ENCODE measurements around the gene TRIM5. TPM values are rescaled to one million over a fixed set of nuclear protein-coding genes. Genes with fewer than 3 reads are reported as not detected.

TRIM5 gene
- total RNA-seq, 1 donor from 2014 or later, result 6.8 TPM

GRCh38 chr11:5639953-5640352 is 44.9 kb downstream of the TRIM5 start:
- no peak for DNase-seq
- no peak for ATAC-seq
- intact Hi-C loops (cut with micrococcal nuclease), result no loop called here

GRCh38 chr11:5631969-5632635 is 52.8 kb downstream of the TRIM5 start:
- intact Hi-C loops (cut with micrococcal nuclease), result no loop called here
- DNase-seq (no peak), ATAC-seq (no peak)

- no peak for DNase-seq
- intact Hi-C loops (cut with micrococcal nuclease), result no loop called here
- no peak for ATAC-seq
Measured at GRCh38 chr11:5631417-5631816, 53.5 kb downstream of the TRIM5 start.

GRCh38 chr11:5626196-5626595 is 58.7 kb downstream of the TRIM5 start:
- ATAC-seq (no peak), DNase-seq (no peak)
- intact Hi-C loops (cut with micrococcal nuclease), result no loop called here

GRCh38 chr11:5625281-5625680 is 59.6 kb downstream of the TRIM5 start:
- DNase-seq (no peak), ATAC-seq (peak; percentile 15)
- intact Hi-C loops (cut with micrococcal nuclease), result no loop called here

- intact Hi-C loops (cut with micrococcal nuclease), result no loop called here
- DNase-seq (no peak), ATAC-seq (peak; percentile 97)
Measured at GRCh38 chr11:5624489-5625279, 60.2 kb downstream of the TRIM5 start, which contains the start of gene TRIM34. TRIM34 (plus strand) TSS chr11:5625001; CDS start chr11:5632332, 7,331 bp downstream.

GRCh38 chr11:5622802-5623201 is 62.1 kb downstream of the TRIM5 start:
- no peak for ATAC-seq
- DNase-seq, result no peak
- intact Hi-C loops (cut with micrococcal nuclease), result no loop called here

GRCh38 chr11:5621580-5621979 is 63.3 kb downstream of the TRIM5 start:
- intact Hi-C loops (cut with micrococcal nuclease), result no loop called here
- DNase-seq, result no peak
- no peak for ATAC-seq

GRCh38 chr11:5620651-5621521 is 64.0 kb downstream of the TRIM5 start:
- intact Hi-C loops (cut with micrococcal nuclease), result no loop called here
- ATAC-seq (peak; percentile 54), DNase-seq (no peak)

- ATAC-seq (no peak), DNase-seq (no peak)
- intact Hi-C loops (cut with micrococcal nuclease), result no loop called here
Measured at GRCh38 chr11:5618807-5619206, 66.1 kb downstream of the TRIM5 start.

Other genes with a start within 250 kb of the TRIM5 start
- gene OR51I1, start 243.6 kb downstream of the TRIM5 start, total RNA-seq, result not detected
- gene OR51I2, start 235.8 kb downstream of the TRIM5 start, total RNA-seq, result not detected
- not detected for gene OR52D1, start 196.4 kb downstream of the TRIM5 start, total RNA-seq
- not detected for gene UBQLN3, start 175.1 kb downstream of the TRIM5 start, total RNA-seq
- gene UBQLNL, start 168.4 kb downstream of the TRIM5 start, total RNA-seq, result 0.17 TPM
- gene OR52H1, start 136.5 kb downstream of the TRIM5 start, total RNA-seq, result not detected
- gene OR52B6, start 104.2 kb downstream of the TRIM5 start, total RNA-seq, result not detected
- gene TRIM6, start 88.4 kb downstream of the TRIM5 start, total RNA-seq, result 1.5 TPM
- 1.6 TPM for gene TRIM34, start 60.1 kb downstream of the TRIM5 start, total RNA-seq
- gene TRIM22, start 4.7 kb upstream of the TRIM5 start, total RNA-seq, result 19.2 TPM
- gene OR56B1, start 51.4 kb upstream of the TRIM5 start, total RNA-seq, result not detected
- gene OR52N4, start 69.2 kb upstream of the TRIM5 start, total RNA-seq, result not detected
- not detected for gene OR52N5, start 98.3 kb upstream of the TRIM5 start, total RNA-seq
- not detected for gene OR52N1, start 106.2 kb upstream of the TRIM5 start, total RNA-seq
- not detected for gene OR52N2, start 123.8 kb upstream of the TRIM5 start, total RNA-seq
- gene OR52E6, start 156.8 kb upstream of the TRIM5 start, total RNA-seq, result not detected
- not detected for gene OR52E8, start 172.6 kb upstream of the TRIM5 start, total RNA-seq
- not detected for gene OR52E4, start 195.6 kb upstream of the TRIM5 start, total RNA-seq
- not detected for gene OR52E5, start 208.1 kb upstream of the TRIM5 start, total RNA-seq

All from left ventricle myocardium superior (tissue), 1 donor.